PC-3 (cell line): ENCODE data around the gene DNM3.

Experiments
- CTCF ChIP-seq: fragments of 300-600 bp; sonication (generic); conservative IDR thresholded peaks from 2 replicates; pipeline ENCODE4 v1.5.1; 2017; ENCODE audit warnings: antibody characterized with exemption, low read depth, mild to moderate bottlenecking, low read length
- EZH2 ChIP-seq: fragments of 300-600 bp; sonication (generic); IDR thresholded peaks from one replicate; pipeline ENCODE4 v1.6.1; 2017; ENCODE audit warnings: antibody characterized with exemption, mild to moderate bottlenecking, low read length; ENCODE audit not compliant: unreplicated experiment
- EZH2phosphoT487 ChIP-seq: fragments of 300-600 bp; sonication (generic); IDR thresholded peaks from 2 replicates; pipeline ENCODE4 v1.6.1; 2018; ENCODE audit warnings: mild to moderate bottlenecking, antibody characterized with exemption, low read length, borderline replicate concordance

GRCh38 chr1:172328266-172328665 lies 487.0 kb downstream of the DNM3 start:
- TF ChIP-seq CTCF (no peak), EZH2 (no peak), EZH2phosphoT487 (no peak)
